Stimulated activated CD8-positive, alpha-beta memory T cell treated with anti-CD3 and anti-CD28 coated beads, Interleukin-12 subunit alpha, Interleukin-12 subunit beta, amount 100 ng/mL, for 24 hours (primary cell): ENCODE measurements around the gene NRP1.

ENCODE experiments used
- DNase-seq: peaks from one replicate; pipeline ENCODE4 v3.0.0-alpha.2; 2020; ENCODE audit errors: extremely low read depth

Gene NRP1

DNA sequence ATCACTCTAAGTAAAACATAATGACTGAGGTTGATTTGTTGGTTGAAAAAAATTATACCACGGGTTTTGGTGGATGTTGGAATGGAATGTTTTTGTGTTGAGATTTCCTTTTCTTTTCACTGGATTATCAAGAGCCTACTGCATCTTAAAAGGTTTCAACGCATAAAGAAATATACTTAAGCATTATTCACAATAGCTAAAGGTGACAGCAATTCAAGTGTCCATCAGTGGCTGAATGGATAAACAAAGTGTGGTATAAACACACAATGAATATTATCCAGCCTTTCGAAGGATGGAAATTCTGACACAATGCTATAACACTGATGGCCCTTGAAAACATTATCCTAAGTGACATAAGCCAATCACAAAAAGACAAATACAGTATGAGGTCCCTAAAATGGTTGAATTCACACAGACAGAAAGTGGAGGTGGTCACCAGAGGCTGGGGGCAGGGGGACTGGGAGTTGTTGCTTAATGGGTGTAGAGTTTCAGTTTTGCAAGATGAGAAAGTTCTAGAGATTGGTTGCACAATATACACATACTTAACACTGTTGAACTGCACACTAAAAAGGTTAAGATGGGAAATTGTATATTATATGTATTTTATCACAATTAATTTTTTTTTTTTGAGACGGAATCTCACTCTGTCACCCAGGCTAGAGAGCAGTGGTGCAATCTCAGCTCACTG lies 122.3 kb downstream of the NRP1 start:
- DNase-seq = no peak

- DNase-seq = no peak
Measured at GRCh38 chr10:33211106-33211878, 123.2 kb downstream of the NRP1 start.

- DNase-seq = no peak
Measured at GRCh38 chr10:33209802-33210201, 124.7 kb downstream of the NRP1 start.

- no peak for DNase-seq
Measured at GRCh38 chr10:33208166-33208565, 126.3 kb downstream of the NRP1 start.

DNA sequence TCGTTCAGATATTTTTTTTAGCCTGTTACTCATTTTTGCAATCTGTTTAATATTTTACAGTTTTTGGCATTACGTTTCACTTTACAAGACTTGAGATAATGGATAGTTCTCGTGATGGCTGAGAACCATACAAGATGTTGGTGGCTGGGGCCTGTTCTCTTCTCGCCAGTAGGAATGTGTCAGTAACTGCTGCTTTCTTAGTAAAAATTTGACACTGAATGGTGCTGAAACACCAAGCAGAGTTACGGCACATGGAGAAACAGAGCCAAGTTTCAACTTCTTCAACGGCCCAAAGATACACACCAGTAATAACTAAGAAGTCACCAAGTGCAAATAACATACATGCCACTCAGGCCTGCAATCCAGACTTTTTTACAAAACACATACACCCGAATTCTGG lies 130.4 kb downstream of the NRP1 start:
- DNase-seq = no peak

DNA sequence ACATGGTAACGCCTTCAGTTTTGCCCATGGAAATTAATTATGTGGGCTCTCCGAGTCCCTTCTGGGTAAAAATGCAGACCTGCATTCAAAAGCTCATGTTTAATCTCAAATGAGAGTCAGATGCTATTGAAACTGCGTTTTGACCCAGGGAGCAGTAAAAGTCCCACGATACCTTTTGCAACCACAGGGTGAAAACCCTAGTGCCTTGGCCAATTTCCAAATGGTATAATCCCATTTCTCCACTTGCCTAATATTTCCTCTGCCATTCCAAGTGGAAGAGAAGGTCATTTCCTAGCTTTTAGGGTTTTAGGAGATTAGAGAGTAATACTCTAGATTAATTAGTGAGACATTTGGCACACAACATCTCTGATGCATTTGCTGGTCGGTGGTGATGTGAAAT lies 132.5 kb downstream of the NRP1 start:
- DNase-seq = no peak

DNA sequence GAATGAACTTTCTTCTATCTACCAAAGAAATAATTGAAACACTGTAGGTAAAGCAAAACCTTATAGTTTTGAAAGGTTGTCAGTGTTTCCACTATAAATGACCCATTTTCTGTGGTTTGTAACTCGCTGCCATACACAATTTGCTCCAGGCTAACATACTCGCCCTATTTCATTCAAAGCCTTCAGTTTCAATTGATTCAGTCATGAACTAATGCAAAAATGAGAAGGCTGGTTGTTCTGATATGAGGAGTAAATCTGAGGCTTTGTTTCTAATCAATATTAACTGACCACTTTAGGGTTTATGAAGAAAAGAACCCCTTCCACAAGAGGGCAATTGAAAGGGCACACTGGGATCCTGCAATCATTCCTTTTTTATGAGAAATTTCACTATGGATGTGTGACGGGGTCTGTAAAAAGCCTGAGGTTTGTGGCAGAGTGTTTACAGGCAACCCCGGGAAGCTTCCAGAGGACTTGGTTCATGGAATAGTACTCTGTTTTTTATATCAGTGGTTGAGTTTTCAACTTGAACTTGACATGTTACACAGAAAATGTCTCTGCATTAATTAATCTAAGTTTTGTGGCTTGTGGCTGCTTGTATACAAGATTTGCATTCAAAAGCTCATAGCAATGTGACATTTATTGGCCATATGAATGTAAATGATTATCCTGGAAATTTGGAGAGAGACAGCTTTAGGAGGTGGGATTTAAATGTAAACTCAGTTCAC lies 133.2 kb downstream of the NRP1 start:
- no peak for DNase-seq

DNA sequence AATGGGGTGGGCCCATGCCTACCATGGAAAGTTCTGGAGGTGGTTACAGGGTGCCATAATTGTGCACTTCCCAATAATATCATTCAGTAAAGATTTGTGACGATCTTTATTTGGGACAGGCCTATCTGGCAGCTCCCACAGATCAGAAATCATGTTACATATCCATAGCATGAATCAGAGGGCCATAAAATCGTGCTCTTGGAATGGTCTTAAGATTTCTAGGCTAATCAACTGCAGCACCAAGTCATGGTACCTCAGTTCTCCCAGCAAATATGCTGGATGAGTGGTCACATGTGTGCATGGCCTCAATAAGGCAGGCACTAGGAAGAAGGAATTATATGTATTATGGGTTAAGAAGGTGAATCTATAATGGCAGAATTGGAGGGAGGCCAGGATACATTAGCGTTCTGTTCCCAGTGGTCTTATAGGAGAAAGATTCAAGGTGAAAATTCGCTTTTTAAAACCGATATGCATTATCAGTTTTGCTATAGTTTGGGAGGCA lies 134.7 kb downstream of the NRP1 start:
- DNase-seq = no peak

DNA sequence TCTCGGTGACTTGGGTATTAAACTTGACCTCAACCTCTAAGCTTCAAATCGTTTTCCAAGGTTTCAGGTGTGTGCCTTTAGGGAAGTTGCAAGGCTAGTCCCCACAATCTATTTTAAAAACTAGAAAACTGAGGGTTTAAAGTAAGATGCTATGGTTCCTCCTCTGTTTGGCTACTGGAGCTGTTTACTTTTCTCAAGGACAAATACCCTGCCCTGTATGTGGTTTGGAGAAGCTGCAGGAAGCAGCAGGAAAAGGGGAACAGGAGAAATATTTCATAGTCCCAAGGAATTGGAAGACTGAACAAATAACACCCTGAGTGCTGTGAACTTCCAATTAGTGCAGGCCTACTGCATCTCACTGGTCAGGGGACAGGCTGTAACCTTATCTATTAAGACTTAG lies 135.9 kb downstream of the NRP1 start:
- no peak for DNase-seq

DNA sequence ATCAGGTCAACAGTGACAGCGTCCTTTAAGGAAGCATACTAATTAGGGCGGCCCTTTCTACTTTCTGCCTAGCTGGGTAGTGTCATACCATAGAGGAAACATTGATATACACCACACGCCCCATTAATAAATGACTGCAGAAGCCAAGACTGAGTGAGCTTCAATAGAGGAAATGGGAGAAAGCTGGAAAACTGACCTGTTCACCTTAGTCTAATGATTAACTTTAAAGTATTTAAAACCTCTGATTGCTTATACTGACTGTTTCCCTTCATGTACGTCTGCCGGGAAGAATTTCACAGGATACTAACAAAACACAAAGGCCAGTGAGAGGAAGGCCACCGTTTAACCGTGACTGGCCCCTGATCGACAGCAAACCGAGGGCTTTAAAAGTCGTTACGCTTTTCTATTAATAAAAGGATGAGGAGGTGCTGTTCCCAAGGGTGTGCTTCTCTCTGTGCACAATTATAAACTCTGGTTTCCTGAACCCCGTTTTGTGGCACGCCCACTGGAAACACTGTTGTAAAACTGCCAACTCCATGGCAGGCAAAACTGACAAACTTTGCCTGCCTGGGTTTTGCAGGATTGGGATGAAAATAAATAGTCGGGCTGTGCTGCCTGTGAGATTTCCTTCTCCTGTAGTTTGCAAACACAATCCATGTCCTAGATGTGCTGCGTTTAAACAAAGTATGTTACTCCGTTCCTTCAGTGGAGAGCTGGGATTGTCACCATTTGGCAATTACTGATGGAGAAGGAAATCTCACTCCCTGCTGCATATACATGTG lies 137.6 kb downstream of the NRP1 start:
- no peak for DNase-seq

GRCh38 chr10:33196377-33196706 lies 138.1 kb downstream of the NRP1 start:
- no peak for DNase-seq

DNA sequence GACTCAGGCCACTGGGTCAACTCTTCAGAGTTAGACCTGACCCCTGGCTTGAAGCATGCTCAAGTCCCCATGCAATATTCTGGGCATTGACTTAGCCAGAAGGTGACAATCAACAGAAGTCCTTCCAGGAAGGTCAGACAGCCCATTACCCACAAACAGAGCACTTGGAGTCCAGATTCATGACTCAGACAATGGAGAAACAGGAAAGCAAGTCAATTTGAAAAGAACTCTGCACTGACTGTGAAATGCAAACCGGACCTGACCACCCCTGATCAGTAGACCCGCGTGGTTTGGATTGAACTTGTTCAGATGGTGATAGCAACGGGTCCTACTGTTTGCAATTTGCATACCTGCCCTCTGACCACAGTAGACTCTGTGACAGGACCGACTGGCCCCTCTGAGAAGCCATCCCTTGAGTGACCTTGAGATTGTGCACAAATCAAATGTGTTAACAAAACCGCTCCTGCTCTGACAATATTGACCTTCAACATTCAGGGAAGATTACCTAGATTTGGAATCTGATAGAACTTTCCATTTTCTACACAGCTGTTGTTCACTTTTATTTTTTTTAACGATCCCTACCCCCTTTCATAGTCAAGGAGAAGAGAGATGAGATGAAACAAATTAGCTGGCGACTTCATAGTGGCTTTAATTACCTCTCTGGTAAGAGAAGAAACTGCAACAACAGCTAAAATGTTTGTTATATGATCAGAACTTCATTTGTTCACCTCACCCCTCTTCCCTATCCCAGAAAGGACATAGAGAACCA lies 138.7 kb downstream of the NRP1 start:
- DNase-seq = no peak

DNA sequence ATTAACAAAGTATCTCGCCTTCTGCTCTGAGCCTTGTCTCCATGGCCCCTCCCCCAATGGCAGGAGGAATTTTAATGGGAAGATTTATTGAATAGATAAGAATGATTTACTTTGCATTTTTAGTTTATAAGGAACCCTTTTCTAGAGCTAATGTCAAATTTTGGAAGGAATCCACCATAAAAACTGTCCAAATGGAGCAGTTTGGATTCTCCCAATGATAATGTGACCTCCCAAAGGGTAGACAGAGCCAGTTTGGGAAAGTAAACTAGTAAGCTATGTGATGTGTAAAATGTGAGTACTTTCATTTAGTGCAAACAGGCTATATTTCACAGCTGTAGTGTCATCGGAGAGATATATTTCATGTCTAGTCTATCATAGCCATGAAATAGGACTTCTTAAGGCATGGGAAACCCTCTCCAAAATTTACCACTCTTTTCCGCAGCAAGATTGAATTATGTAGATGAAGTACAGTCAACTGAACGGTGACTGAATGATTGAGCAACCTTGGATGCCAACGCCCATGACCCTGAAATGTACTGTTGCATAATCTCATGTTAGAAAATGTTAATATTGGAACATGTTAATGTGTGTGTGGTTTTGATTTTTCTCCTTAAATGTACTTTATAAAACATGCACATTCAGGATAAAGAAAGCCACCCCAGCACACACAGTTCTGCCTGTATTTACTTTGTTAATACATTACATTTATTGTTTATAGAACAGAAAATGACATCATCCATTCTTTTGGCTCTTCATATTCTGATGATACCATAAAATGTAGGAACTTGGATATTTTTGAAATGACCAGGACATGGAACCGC lies 140.6 kb downstream of the NRP1 start:
- DNase-seq = no peak

GRCh38 chr10:33193057-33193700 lies 141.3 kb downstream of the NRP1 start:
- peak; percentile 41 for DNase-seq

GRCh38 chr10:33192190-33192589 lies 142.3 kb downstream of the NRP1 start:
- DNase-seq = no peak

GRCh38 chr10:33190406-33190805 lies 144.1 kb downstream of the NRP1 start:
- no peak for DNase-seq

- no peak for DNase-seq
Measured at GRCh38 chr10:33189808-33190207, 144.7 kb downstream of the NRP1 start.

DNA sequence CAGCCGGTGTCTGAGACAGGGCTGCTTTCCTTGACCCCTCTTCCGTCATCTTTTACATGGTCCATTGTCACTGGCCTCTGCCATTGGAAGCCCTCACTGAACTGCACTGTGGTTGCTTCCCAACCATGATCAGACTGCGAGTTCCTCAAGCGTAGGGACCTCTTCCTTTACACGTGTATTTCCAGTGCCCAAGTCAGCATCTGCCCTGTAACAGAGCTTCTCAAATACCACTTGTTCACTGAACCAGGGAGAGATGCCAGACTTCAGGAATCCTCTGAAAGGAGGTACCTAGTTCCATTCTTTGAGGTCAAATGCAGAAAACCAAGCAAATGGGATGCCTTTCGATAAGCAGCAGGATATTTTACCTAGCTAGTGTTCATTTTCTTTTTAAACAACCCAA lies 145.1 kb downstream of the NRP1 start:
- no peak for DNase-seq

- no peak for DNase-seq
Measured at GRCh38 chr10:33187427-33187999, 147.0 kb downstream of the NRP1 start.
